Measurements from ENCODE around the gene SLX9.

SLX9 gene

DNA sequence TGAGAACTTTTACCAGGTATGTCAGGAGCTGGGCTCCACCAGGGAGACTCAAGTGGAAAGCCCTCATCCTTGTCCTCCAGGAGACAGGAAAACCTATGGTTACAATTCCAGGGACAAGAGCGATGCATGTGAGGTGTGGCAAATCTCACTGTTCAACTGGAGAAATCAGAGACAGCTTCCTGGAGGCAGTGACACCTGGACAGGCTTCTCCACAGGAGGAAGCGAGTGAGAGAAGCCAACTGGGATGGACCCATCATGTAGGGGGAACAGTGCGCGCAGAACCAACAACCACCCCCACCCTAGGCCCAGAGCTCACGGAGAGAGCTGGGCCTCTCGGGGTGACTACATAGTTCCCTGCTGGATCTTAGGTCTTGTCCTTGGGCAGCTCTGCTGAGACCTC lies 5.6 kb upstream of the SLX9 start:
- TF ChIP-seq, protein P1, sequence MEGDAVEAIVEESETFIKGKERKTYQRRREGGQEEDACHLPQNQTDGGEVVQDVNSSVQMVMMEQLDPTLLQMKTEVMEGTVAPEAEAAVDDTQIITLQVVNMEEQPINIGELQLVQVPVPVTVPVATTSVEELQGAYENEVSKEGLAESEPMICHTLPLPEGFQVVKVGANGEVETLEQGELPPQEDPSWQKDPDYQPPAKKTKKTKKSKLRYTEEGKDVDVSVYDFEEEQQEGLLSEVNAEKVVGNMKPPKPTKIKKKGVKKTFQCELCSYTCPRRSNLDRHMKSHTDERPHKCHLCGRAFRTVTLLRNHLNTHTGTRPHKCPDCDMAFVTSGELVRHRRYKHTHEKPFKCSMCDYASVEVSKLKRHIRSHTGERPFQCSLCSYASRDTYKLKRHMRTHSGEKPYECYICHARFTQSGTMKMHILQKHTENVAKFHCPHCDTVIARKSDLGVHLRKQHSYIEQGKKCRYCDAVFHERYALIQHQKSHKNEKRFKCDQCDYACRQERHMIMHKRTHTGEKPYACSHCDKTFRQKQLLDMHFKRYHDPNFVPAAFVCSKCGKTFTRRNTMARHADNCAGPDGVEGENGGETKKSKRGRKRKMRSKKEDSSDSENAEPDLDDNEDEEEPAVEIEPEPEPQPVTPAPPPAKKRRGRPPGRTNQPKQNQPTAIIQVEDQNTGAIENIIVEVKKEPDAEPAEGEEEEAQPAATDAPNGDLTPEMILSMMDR (IDR thresholded peaks at IDR 0.05): no peak
- TF ChIP-seq ZFX (IDR thresholded peaks at IDR 0.05; ENCODE audit: borderline replicate concordance): no peak
- no peak overlapping the region for H3K27ac ChIP-seq

DNA sequence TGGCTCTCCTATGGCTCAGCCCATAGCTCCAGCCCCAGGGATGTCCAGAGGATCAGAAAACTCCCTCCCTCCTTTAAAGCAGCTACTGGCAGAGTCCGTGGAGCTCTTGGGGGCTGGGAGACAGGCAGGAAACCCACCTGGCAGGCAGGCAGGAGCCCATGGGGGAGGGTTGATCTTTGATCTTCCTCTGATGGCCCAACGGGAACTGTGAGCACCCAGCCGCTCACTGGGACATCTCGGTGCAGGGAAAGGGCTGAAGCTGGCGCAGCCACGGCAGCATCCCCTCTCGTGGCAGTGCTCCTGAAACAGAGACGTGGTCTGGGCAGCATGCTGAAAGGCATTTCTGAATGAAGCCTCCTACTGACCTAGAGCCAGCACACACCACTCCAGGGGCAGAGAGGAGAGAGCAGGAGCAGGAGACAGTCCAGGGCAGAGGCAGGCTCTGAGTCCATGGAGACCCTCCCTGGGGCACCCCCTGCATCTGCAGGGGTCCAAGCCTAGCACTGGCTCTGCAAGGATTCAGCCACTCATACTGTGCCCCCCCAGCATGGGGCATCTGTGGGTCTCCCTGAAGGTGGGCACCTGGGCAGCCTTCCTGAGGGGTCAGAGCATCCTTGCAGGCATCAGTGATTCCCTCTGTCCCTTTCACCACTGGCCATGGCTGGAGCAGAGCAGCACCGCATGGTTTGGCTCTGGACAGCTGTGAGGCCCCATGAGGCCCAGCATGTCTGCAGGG lies 4.9 kb upstream of the SLX9 start:
- H3K27ac ChIP-seq: no peak overlapping the region
- TF ChIP-seq, protein P1 (IDR thresholded peaks at IDR 0.05): no peak
- no peak for TF ChIP-seq ZFX (IDR thresholded peaks at IDR 0.05; ENCODE audit: borderline replicate concordance)

DNA sequence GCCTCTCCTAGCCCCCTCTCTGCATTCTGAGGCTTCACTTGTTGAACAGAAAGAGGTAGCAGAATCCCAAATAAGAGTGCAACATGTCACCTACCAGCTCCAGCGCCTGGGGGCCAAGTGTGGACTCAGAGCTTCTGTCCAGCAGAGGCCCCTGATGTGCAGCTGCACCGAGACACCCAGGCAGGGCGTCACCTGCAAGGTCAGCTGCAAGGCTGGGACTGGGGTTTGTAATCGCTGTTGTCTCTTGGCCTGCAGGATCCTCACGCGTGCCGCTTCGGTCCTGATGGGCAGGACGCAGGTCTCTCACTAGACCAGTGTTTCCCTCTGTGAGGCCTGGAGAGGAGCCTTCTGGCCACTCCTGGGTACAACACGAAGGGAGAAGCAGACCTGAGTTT lies 4.3 kb upstream of the SLX9 start:
- no peak for TF ChIP-seq ZFX (IDR thresholded peaks at IDR 0.05; ENCODE audit: borderline replicate concordance)
- TF ChIP-seq, protein P1 (IDR thresholded peaks at IDR 0.05): no peak
- H3K27ac ChIP-seq: no peak overlapping the region

DNA sequence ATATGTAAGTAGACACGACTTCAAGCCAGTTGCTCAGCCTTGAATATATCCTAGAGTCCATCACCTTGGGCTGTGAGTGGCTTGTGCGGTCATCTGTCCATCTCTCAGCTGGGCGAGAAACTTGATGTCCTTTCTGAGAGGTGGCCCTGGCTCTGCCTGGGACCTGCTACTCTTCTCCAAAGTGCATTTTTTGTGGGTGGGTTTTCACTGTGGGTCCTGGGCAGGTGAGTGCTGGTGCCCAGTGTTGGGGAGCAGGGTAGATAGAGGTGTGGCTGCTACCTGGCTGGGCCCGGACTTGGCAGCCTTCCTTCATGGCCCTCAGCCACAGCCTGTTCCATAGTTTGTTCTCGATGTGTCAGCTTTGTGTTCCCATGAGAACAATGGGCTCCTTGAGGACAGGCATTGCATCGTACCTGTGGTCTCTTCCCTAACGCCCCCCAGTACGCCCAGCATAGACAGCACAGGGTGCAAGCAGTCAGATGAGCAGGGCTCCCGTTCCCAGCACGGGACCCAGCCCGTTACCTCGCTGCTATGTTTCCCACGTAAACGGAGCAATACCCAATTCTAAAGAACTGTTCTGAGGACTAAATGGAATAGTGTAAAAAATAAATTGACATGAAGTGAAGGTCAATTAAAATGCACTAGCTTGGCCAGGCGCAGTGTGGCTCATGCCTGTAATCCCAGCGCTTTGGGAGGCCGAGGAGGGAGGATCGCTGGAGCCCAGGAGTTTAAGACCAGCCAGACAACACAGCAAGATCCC lies 877 bp upstream of the SLX9 start:
- no peak for TF ChIP-seq ZFX (IDR thresholded peaks at IDR 0.05; ENCODE audit: borderline replicate concordance)
- TF ChIP-seq, protein P1 (IDR thresholded peaks at IDR 0.05): no peak
- peak overlapping the region; percentile 55 for H3K27ac ChIP-seq

DNA sequence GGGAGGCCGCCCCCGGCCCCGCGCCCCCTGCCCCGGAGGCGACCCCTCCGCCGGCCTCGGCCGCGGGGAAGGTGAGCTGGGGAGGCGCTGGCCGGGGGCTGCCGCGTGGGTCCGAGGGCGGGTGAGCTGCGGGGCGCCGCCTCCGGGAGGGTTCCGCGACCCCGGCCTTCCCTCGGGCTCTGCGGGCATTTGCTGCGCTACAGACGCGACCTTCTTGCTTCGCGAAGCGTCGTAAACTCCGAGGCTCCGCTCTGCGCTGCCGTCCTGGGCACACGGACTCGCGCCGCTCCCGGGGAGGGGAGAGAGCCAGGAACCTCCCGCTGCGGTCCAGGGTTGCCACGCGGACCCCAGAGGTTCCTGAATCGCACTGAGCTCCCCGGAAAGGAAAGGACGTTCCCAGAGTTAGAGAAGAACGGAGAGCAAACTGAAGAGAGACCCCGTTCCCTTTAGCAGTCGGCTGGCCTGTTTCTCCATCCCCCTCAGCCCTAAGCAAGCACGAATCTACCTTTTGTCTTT lies 345 bp downstream of the SLX9 start:
- peak overlapping the region; percentile 55 for H3K27ac ChIP-seq
- TF ChIP-seq, protein P1 (IDR thresholded peaks at IDR 0.05): no peak
- TF ChIP-seq ZFX (IDR thresholded peaks at IDR 0.05; ENCODE audit: borderline replicate concordance): no peak

DNA sequence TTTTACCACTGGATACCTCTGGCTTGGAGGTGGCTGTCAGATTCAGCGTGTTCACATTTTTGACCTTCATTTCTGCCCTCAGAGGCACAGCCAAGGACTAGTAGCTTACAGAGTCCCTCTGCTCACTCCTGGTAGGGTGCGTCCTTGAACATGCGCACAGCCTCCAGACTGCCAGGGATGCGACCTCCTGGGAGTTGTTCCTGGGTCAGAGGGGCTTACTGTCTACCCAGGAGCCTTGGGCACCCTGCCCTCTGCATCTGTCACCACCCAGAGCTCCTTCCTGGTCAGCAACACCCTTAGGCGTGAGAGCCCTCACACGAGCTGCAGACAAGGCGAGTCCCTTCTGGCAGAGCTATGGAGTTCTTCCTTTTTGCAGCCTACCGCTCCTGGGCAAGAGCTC lies 1.7 kb downstream of the SLX9 start:
- TF ChIP-seq ZFX (IDR thresholded peaks at IDR 0.05; ENCODE audit: borderline replicate concordance): no peak
- TF ChIP-seq, protein P1 (IDR thresholded peaks at IDR 0.05): no peak
- no peak overlapping the region for H3K27ac ChIP-seq

DNA sequence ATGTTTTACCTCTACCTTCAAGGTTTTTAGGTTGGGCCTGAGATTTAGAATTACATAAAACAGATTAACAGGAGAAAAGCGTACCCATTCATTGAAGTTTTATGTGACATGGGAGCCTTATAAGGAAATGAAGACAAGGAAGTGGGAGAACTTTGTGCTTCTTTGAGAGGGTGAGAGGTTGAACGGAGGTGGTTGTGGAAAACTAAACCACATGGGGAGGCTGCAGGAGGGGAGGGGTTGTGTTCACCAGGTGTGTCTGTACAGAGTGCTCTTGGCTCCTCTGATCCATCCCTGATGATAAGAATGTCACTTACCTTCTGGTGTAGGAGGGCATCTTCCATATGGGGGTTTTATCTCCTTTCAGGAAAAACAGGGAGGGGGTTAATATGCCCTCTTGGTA lies 2.7 kb downstream of the SLX9 start:
- TF ChIP-seq, protein P1 (IDR thresholded peaks at IDR 0.05): no peak
- TF ChIP-seq ZFX (IDR thresholded peaks at IDR 0.05; ENCODE audit: borderline replicate concordance): no peak
- H3K27ac ChIP-seq: no peak overlapping the region
